IMR-90 (cell line): ENCODE results near the gene LHFPL5. TPM values are rescaled to one million over a fixed set of nuclear protein-coding genes. Genes with fewer than 3 reads are reported as not detected.

Experiments used
- ATAC-seq: fragments of 200-7000 bp; cut with Tn5 transposase; 2 replicates; pipeline ENCODE4 v1.9.1; 2020; ENCODE audit warnings: low read depth, mild to moderate bottlenecking, moderate library complexity
- BruUV-seq: library from RNA; stranded (reverse); fragments of 400-500 nt; replicated peaks from 2 replicates; lab custom pipeline; 2021; lab: Mats Ljungman, UMichigan
- CTCF ChIA-PET: fragments of 300-600 bp; formaldehyde crosslinking; extraction: SDS; loops from one replicate; lab custom pipeline; 2021; ENCODE audit warnings: antibody characterized with exemption; lab: Yijun Ruan, JAX
- POLR2A ChIA-PET: fragments of 300-600 bp; sonication (Branson Sonifier 250); formaldehyde crosslinking; loops from one replicate; lab custom pipeline; 2022; ENCODE audit warnings: antibody characterized with exemption; ENCODE audit not compliant: unreplicated experiment; lab: Charles Lee
- DNase-seq: peaks from one replicate; pipeline ENCODE4 v3.0.0; 2013
- H2AFZ ChIP-seq: replicated peaks from 2 replicates; pipeline ENCODE3; 2013; ENCODE audit warnings: low read length, mild to moderate bottlenecking; ENCODE audit not compliant: poor library complexity
- H2AK5ac ChIP-seq: 2 replicates; pipeline ENCODE4 v1.6.1; 2013; ENCODE audit warnings: low read depth, low read length, inconsistent platforms
- H2AK9ac ChIP-seq: replicated peaks from 2 replicates; pipeline ENCODE3; 2013; ENCODE audit warnings: mild to moderate bottlenecking, low read depth, low read length, moderate library complexity; ENCODE audit not compliant: poor library complexity
- H2BK120ac ChIP-seq: 2 replicates; pipeline ENCODE4 v1.6.1; 2013; ENCODE audit warnings: low read depth, low read length, inconsistent platforms
- H2BK15ac ChIP-seq: 3 replicates; pipeline ENCODE4 v1.6.1; 2013; ENCODE audit warnings: low read depth, low read length, inconsistent platforms
- H2BK20ac ChIP-seq: 2 replicates; pipeline ENCODE4 v1.6.1; 2013; ENCODE audit warnings: low read depth, mild to moderate bottlenecking, inconsistent platforms, low read length, moderate library complexity
- H2BK5ac ChIP-seq: 2 replicates; pipeline ENCODE4 v1.6.1; 2013; ENCODE audit warnings: mild to moderate bottlenecking, low read depth, low read length, inconsistent platforms; ENCODE audit not compliant: poor library complexity, severe bottlenecking
- H3K14ac ChIP-seq: replicated peaks from 2 replicates; pipeline ENCODE4 v1.6.1; 2013; ENCODE audit warnings: low read depth, low read length, inconsistent platforms
- H3K18ac ChIP-seq: 2 replicates; pipeline ENCODE4 v1.6.1; 2013; ENCODE audit warnings: low read depth, low read length, control low read depth
- H3K23ac ChIP-seq: 2 replicates; pipeline ENCODE4 v1.6.1; 2013; ENCODE audit warnings: low read depth, low read length, inconsistent platforms
- H3K27ac ChIP-seq: 2 replicates; pipeline ENCODE4 v1.5.1; 2013; ENCODE audit warnings: mild to moderate bottlenecking, control low read depth, low read length; ENCODE audit not compliant: insufficient read depth
- H3K27me3 ChIP-seq: 2 replicates; pipeline ENCODE4 v1.6.1; 2013; ENCODE audit warnings: low read length; ENCODE audit not compliant: control insufficient read depth, insufficient read depth
- H3K36me3 ChIP-seq: 2 replicates; pipeline ENCODE4 v1.6.1; 2013; ENCODE audit warnings: low read length, mixed read lengths; ENCODE audit not compliant: control insufficient read depth, insufficient read depth
- H3K4ac ChIP-seq: 2 replicates; pipeline ENCODE4 v1.6.1; 2013; ENCODE audit warnings: low read depth, low read length, inconsistent platforms
- H3K4me1 ChIP-seq: 2 replicates; pipeline ENCODE4 v1.6.1; 2013; ENCODE audit warnings: low read length, mixed read lengths; ENCODE audit not compliant: control insufficient read depth, insufficient read depth
- H3K4me2 ChIP-seq: 2 replicates; pipeline ENCODE4 v1.6.1; 2013; ENCODE audit warnings: low read depth, mild to moderate bottlenecking, control low read depth, low read length, moderate library complexity
- H3K4me3 ChIP-seq: 2 replicates; pipeline ENCODE4 v1.5.1; 2013; ENCODE audit warnings: low read depth, mild to moderate bottlenecking, control low read depth, low read length, moderate library complexity; ENCODE audit not compliant: insufficient read depth
- H3K56ac ChIP-seq: 2 replicates; pipeline ENCODE4 v1.6.1; 2013; ENCODE audit warnings: low read length, inconsistent platforms; ENCODE audit not compliant: insufficient read depth; ENCODE audit errors: extremely low read depth
- H3K79me1 ChIP-seq, 2 experiments: 2 replicates each; pipeline ENCODE4 v1.6.1; 2013; ENCODE audit warnings: low read length in 2 of 2, inconsistent platforms in 1 of 2, low read depth in 1 of 2
- H3K9ac ChIP-seq: 2 replicates; pipeline ENCODE4 v1.6.1; 2013; ENCODE audit warnings: low read depth, low read length, control low read depth
- H3K9me1 ChIP-seq: 2 replicates; pipeline ENCODE4 v1.6.1; 2013; ENCODE audit warnings: low read length, inconsistent platforms; ENCODE audit not compliant: insufficient read depth
- H3K9me3 ChIP-seq: 2 replicates; pipeline ENCODE4 v1.6.1; 2013; ENCODE audit warnings: low read length; ENCODE audit not compliant: control insufficient read depth, insufficient read depth
- H4K20me1 ChIP-seq: 2 replicates; pipeline ENCODE4 v1.6.1; 2013; ENCODE audit warnings: low read length, inconsistent platforms; ENCODE audit not compliant: insufficient read depth
- H4K5ac ChIP-seq: 2 replicates; pipeline ENCODE4 v1.6.1; 2013; ENCODE audit warnings: mild to moderate bottlenecking, low read depth, low read length, control low read depth
- H4K8ac ChIP-seq, 2 experiments: 2 replicates each; pipeline ENCODE4 v1.6.1; 2013; ENCODE audit warnings: low read depth in 2 of 2, low read length in 2 of 2, control low read depth in 1 of 2, inconsistent platforms in 1 of 2
- H4K91ac ChIP-seq: 2 replicates; pipeline ENCODE4 v1.6.1; 2013; ENCODE audit warnings: low read depth, low read length, inconsistent platforms; ENCODE audit not compliant: insufficient read depth
- BHLHE40 ChIP-seq: fragments of 150-350 bp; IDR thresholded peaks from 2 replicates; pipeline ENCODE4 v1.6.1; 2016; ENCODE audit warnings: mild to moderate bottlenecking, low read depth, low read length
- CEBPB ChIP-seq: IDR thresholded peaks from 2 replicates; pipeline ENCODE4 v1.6.1; 2012; ENCODE audit warnings: low read depth, low read length, improper control_type of control experiment
- CHD1 ChIP-seq: IDR thresholded peaks from 2 replicates; pipeline ENCODE4 v1.6.1; 2012; ENCODE audit warnings: low read depth, low read length, improper control_type of control experiment
- FOS ChIP-seq: fragments of 150-350 bp; IDR thresholded peaks from 2 replicates; pipeline ENCODE4 v1.6.1; 2016; ENCODE audit warnings: low read depth, low read length
- MAZ ChIP-seq: IDR thresholded peaks from 2 replicates; pipeline ENCODE4 v1.6.1; 2012; ENCODE audit warnings: low read depth, mild to moderate bottlenecking, low read length, improper control_type of control experiment, moderate library complexity, borderline replicate concordance
- NFE2L2 ChIP-seq: fragments of 150-350 bp; IDR thresholded peaks from 2 replicates; pipeline ENCODE4 v1.6.1; 2016; ENCODE audit warnings: low read depth, mild to moderate bottlenecking, low read length
- POLR2A ChIP-seq: IDR thresholded peaks from 2 replicates; pipeline ENCODE4 v1.6.1; 2012; ENCODE audit warnings: mild to moderate bottlenecking, low read depth, low read length
- RAD21 ChIP-seq: IDR thresholded peaks from 2 replicates; pipeline ENCODE4 v1.6.1; 2012; ENCODE audit warnings: low read length, improper control_type of control experiment
- RCOR1 ChIP-seq: IDR thresholded peaks from 2 replicates; pipeline ENCODE4 v1.6.1; 2012; ENCODE audit warnings: mild to moderate bottlenecking, low read length, improper control_type of control experiment; ENCODE audit not compliant: insufficient replicate concordance
- RFX5 ChIP-seq: IDR thresholded peaks from 2 replicates; pipeline ENCODE4 v1.8.0; 2012; ENCODE audit warnings: low read depth, mild to moderate bottlenecking, low read length, moderate library complexity
- SMC3 ChIP-seq: fragments of 150-350 bp; IDR thresholded peaks from 2 replicates; pipeline ENCODE4 v1.6.1; 2016; ENCODE audit warnings: low read depth, mild to moderate bottlenecking, antibody characterized with exemption, low read length, moderate library complexity
- USF2 ChIP-seq: fragments of 150-350 bp; IDR thresholded peaks from 2 replicates; pipeline ENCODE4 v1.6.1; 2017; ENCODE audit warnings: mild to moderate bottlenecking, antibody characterized with exemption, low read length, low read depth
- WGBS, 2 experiments: methylation state at CpG; one replicate each; pipeline versions ENCODE4 v1.1.5 to v1.1.7; 2013; ENCODE audit warnings: missing lambda C conversion rate in 2 of 2; ENCODE audit not compliant: insufficient read length in 1 of 2; ENCODE audit errors: extremely low coverage in 2 of 2; 5-methylcytosine and 5-hydroxymethylcytosine counted together
- dilution Hi-C: fragments of 300-500 bp; cut with HindIII; formaldehyde crosslinking; loops from one replicate; pipeline ENCODE4 v1.14.3; 2018; ENCODE audit warnings: low sequenced_read_pairs; ENCODE audit not compliant: unreplicated experiment
- in situ Hi-C: fragments of 300-500 bp; cut with MboI; formaldehyde crosslinking; loops from 3 replicates; pipeline ENCODE4 v1.14.3; 2019; ENCODE audit warnings: low sequenced_read_pairs, inconsistent platforms, mixed read lengths
- intact Hi-C: fragments of 100-400 bp; cut with micrococcal nuclease; formaldehyde crosslinking; loops from 2 replicates; pipeline ENCODE4 v1.10.0; 2022
- polyA plus RNA-seq, 3 experiments: library from polyadenylated mRNA; depleted of rRNA; stranded (reverse); fragments of >200 nt; gene quantifications; 2 replicates each; pipeline ENCODE4 v1.2.3, GENCODE V29; 2012; ENCODE audit warnings: low replicate concordance in 1 of 3
- total RNA-seq: library from RNA; depleted of rRNA; stranded (reverse); fragments of >200 nt; gene quantifications from 2 replicates; pipeline ENCODE4 v1.2.3, GENCODE V29; 2012

LHFPL5 gene
- total and polyA plus RNA-seq, 2 of the 4 experiments (the other 2 are of a cell fraction), result not detected

DNA sequence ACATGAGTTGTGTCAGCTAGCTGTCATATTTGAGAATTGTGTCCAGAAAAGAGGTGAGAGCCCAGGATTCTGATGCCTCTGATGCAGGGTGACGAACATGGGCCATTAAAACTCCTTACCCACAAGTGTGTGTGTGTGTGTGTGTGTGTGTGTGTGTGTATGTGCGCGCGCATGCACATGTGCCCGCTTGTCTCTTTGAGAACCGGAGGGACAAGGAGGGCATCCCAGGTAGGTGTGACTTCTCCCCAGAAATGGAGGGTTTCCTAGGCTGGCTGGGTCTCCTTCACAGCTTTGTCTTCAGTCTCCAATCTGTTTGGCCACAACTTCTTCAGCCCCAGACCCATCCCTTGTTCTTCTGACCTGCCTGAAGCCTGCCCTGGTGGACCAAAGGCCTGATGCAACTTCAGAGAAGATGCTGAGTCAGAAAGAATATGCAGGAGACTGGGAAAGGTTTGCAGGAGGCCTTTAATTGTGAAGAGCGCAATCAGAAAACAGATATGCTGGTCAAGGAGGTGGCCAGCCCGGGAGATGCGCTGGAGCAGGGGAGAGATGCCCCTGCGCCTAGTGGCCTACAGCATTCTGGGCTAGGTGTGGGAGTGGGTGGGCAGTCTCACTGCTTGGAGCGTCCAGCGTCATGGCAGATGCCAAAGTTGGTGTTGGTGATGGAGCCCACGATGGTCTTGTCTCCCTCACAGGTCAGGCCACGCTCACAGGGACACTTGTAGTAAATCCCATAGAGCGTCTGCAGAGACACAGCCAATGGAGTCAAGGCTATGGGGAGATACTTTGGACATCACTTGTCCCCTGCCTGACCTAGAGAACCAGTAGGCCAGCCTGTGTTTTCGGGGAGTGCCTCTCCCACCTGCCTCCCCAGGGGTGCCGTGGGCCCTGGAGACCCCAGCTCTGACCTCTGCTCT lies 10.4 kb upstream of the LHFPL5 start:
- H3K27ac ChIP-seq, result no peak overlapping the region
- no peak overlapping the region for H3K4me2 ChIP-seq
- H3K9ac ChIP-seq, result no peak overlapping the region
- no peak overlapping the region for H2BK20ac ChIP-seq
- H3K36me3 ChIP-seq, result no peaks in the 10 kb centered on the region
- H2AK9ac ChIP-seq, result no peak overlapping the region
- no peaks in the 10 kb centered on the region for H3K9me3 ChIP-seq
- H2AK5ac ChIP-seq, result no peak overlapping the region
- peak overlapping the region; percentile 16 for H2AFZ ChIP-seq
- no peak overlapping the region for H4K8ac ChIP-seq
- DNase-seq, result no peak
- no peak overlapping the region for H3K56ac ChIP-seq
- intact Hi-C loops, result no loop called here
- 81% methylated on average over 10 of the region's 17 CpGs; no CpG with 5 or more reads in 1 of the 2 experiments for WGBS, 2 experiments
- H4K5ac ChIP-seq, result no peak overlapping the region
- H3K14ac ChIP-seq, result no peak overlapping the region
- in situ Hi-C loops, result no loop called here
- no peaks in the 10 kb centered on the region for H3K4me1 ChIP-seq
- H2BK15ac ChIP-seq, result no peak overlapping the region
- no peak overlapping the region for H3K23ac ChIP-seq
- H3K79me1 ChIP-seq, result no peaks in the 10 kb centered on the region
- no peak overlapping the region for H2BK120ac ChIP-seq
- ATAC-seq, result no peak
- no peaks in the 10 kb centered on the region; the same call in 1 of the 2 replicates for H3K9me1 ChIP-seq
- H2BK5ac ChIP-seq, result no peak overlapping the region
- TF ChIP-seq BHLHE40 (no peak), SMC3 (no peak), MAZ (no peak), RCOR1 (no peak), CEBPB (no peak), RFX5 (no peak), NFE2L2 (no peak), RAD21 (no peak), USF2 (no peak), POLR2A (no peak), CHD1 (no peak), FOS (no peak)
- H3K4ac ChIP-seq, result no peak overlapping the region
- ChIA-PET CTCF (no interaction called here), POLR2A (no interaction called here)
- H4K20me1 ChIP-seq, result no peaks in the 10 kb centered on the region
- no peak overlapping the region for H3K4me3 ChIP-seq
- no peak overlapping the region for H3K18ac ChIP-seq
- no peak overlapping the region for H4K91ac ChIP-seq
- no TSS peak for BruUV-seq
- dilution Hi-C loops, result no loop called here
- H3K27me3 ChIP-seq, result peaks cover 56% of the 10 kb centered on the region
